ENCODE measurements around the gene ZNF79. TPM values are rescaled to one million over a fixed set of nuclear protein-coding genes. Genes with fewer than 3 reads are reported as not detected.

Gene ZNF79
- total RNA-seq, 1 donor from 2014 or later: 5.5 TPM

DNA sequence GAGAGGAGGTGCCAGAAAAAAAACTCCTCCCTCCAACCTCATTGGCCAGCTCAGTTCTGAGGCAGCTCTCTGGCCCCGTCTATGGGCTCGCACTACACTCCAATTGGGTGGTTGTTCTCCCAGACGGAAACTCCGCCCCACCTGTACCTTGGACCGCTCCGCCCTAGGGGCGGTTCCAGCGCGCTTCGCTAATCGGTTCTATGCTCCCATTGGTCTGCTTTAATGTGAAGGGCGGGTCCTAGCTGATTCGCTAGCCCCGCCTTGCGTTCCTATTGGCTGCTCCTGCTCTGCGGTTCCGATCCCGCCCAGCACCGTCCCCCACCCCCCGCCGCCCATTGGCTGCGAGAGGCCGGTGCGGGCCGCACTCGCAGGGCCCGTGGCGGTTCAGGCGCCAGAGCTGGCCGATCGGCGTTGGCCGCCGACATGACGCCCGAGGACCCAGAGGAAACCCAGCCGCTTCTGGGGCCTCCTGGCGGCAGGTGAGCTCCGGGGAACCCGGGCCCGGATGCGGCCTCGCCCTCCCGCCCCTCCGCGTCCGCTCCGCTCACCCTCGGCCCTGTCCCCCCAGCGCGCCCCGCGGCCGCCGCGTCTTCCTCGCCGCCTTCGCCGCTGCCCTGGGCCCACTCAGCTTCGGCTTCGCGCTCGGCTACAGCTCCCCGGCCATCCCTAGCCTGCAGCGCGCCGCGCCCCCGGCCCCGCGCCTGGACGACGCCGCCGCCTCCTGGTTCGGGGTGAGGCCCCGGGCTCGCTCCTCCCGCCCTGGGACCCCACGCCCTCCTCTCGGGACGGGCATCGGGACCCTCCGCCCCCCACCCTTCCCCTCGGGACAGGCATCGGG lies 27.2 kb upstream of the ZNF79 start, which contains the start of gene SLC2A8:
Gene SLC2A8 (plus strand): TSS at position 362 of the 838 bp plus-strand sequence. CDS start 62 bp downstream, at position 424.
- intact Hi-C loops (cut with DNase I): loop anchor here (5.0 kb wide), 1 partner anchor 175 kb away; no protein-coding TSS in a partner anchor
- peak; percentile 99 for DNase-seq (ENCODE audit: low spot score)

DNA sequence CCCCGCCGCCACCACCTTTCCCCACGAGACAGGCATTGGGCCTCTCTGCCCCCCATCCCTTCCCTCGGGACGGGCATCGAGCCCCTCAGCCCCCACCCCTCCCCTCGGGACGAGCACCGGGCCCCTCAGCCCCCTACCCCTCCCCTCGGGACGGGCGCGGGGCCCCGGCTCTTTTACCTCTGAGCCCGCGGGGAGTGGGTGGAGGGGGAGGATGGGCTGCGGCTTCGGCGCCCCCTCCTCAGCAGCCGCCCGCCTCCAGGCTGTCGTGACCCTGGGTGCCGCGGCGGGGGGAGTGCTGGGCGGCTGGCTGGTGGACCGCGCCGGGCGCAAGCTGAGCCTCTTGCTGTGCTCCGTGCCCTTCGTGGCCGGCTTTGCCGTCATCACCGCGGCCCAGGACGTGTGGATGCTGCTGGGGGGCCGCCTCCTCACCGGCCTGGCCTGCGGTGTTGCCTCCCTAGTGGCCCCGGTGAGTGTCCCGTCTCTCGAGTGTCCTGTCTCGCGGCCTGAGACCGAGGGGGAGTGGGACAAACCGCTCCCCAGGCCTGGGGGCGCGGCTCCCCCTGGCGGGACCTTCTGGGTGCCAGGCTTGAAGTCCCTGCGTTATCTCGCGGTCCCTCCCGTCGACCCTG lies 26.4 kb upstream of the ZNF79 start:
- intact Hi-C loops (cut with DNase I): loop anchor here (5.0 kb wide), 1 partner anchor 175 kb away; no protein-coding TSS in a partner anchor
- DNase-seq (ENCODE audit: low spot score): peak; percentile 74

DNA sequence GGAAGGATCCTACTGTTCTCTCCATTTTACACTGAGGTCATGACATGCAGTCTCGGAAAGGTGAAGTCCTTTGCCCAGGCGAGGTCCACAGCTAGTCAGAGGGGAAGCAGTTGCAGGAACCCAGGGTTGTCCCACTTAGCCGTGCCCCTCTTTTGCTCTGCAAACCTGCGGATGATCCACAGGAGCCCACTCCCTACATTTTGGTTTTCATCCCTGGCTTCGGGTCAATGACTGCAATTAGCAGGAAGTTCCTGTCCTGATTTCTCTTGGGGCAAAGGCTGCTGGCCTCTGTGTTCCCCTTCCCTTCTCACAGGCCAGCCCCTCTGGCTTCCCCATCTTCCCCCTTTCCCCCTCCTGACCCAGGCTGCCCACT lies 25.9 kb upstream of the ZNF79 start:
- DNase-seq (ENCODE audit: low spot score): peak; percentile 47
- intact Hi-C loops (cut with DNase I): loop anchor here (5.0 kb wide), 1 partner anchor 176 kb away; no protein-coding TSS in a partner anchor

DNA sequence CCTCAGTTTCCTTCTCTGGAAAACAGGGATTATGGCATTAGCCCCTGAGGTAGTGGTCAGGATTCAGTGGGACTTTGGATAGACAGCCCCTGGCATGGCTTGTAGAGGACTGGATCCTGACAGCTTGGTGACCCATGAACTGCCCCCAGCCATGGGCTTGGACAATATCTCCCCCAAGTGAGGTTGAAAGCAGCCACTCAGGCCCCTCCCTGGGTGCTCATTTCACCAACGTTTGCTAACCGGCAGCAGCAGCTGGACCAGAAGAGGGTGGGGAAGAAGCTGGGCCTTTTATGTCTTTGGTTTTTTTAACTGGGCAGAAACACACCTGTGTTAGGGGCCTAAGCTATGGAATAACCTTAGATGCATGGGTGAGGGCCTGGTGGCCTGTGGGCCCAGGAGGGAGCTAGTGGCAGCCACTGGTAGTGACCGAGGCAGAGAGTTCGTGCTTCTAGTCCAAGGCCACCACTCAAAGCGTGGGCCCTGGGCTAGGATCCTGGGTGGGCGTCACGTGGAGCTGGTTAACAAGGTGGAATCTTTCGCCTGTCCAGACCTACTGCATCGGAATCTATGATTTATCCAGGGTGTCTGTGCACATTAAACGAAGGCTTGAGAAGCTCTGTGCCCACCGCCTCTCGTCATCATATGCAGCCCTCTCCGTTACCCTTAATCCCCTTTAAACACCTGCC lies 25.3 kb upstream of the ZNF79 start:
- peak; percentile 50 for DNase-seq (ENCODE audit: low spot score)
- intact Hi-C loops (cut with DNase I): loop anchor here (5.0 kb wide), 1 partner anchor 177 kb away; no protein-coding TSS in a partner anchor

DNA sequence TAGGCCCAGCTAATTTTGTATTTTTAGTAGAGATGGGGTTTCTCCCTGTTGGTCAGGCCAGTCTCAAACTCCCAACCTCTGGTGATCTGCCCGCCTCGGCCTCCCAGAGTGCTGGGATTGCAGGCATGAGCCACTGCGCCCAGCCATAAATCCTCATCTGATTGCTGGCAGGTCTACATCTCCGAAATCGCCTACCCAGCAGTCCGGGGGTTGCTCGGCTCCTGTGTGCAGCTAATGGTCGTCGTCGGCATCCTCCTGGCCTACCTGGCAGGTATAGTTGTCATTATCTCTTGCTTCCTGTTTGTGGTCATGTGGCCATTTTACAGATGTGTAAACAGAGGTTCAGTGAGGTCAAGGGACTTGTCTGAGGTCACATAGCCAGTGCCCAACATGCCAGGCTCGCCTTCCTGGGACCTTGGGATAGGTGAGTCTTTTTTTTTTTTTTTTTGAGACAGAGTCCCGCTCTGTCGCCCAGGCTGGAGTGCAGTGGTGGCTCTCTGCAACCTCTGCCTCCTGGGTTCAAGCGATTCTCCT lies 24.4 kb upstream of the ZNF79 start:
- DNase-seq (ENCODE audit: low spot score): peak; percentile 70
- intact Hi-C loops (cut with DNase I): loop anchor here (5.0 kb wide), 2 partner anchors 37 to 178 kb away; no protein-coding TSS in a partner anchor

DNA sequence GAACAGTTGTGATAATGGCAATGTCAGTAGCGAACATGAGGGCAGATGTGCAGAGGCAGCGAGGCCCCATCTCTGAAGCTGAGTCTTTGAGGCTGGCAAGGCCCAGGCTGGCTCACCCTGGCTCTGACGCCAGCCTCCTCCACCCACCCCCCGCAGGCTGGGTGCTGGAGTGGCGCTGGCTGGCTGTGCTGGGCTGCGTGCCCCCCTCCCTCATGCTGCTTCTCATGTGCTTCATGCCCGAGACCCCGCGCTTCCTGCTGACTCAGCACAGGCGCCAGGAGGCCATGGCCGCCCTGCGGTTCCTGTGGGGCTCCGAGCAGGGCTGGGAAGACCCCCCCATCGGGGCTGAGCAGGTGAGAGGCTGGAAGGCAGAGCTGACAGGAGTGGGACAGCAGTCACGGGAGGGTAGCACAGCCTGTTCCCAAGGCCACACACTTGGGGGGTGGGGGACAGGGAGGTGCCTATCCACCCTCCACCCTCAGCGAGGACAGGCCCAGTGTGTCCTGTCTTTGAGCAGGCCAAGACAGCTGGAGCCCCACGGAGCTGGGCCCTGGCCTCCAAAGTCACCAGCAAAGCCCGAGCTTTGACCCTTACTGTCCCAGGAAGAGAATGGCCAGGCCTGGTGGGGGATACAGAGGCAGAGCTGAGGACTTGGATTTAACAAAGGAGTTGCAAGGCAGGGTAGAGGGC lies 21.6 kb upstream of the ZNF79 start:
- intact Hi-C loops (cut with DNase I): loop anchor here (5.0 kb wide), 1 partner anchor 35 kb away; no protein-coding TSS in a partner anchor
- DNase-seq (ENCODE audit: low spot score): peak; percentile 63

DNA sequence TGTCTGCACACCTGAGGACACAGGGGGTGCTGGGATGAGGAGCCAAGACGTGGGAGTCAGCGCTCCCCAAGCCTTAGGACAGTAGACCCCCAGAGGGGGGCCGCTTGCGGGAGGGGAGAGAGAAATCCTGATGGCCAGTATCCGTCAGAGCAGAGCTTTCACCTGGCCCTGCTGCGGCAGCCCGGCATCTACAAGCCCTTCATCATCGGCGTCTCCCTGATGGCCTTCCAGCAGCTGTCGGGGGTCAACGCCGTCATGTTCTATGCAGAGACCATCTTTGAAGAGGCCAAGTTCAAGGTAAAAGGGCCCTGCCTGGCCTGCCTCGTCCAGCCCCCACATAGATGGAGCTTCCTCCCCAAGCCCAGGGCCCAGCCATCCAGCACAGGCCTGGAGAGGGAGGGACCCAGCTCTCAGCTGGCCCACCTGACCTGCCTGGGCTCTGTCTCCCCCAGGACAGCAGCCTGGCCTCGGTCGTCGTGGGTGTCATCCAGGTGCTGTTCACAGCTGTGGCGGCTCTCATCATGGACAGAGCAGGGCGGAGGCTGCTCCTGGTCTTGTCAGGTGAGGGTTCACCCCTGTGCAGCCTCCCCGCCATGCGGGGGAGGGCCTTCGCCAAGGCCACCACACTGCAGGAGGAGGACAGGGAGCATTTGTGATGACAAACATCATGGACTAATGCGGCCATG lies 20.5 kb upstream of the ZNF79 start:
- intact Hi-C loops (cut with DNase I): loop anchor here (5.0 kb wide), 1 partner anchor 34 kb away; no protein-coding TSS in a partner anchor
- DNase-seq (ENCODE audit: low spot score): peak; percentile 66

DNA sequence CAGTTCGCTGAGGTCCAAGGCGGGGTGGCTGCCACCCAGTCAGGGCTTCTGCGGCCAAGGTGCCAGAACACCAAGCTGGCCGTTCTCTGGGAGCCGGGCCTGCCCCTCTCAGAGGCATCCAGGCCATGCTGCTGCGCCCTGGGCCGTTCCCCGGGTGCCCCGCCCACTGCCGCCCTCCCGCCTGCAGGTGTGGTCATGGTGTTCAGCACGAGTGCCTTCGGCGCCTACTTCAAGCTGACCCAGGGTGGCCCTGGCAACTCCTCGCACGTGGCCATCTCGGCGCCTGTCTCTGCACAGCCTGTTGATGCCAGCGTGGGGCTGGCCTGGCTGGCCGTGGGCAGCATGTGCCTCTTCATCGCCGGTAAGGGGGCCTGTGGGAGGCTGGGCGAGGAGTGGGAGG lies 19.6 kb upstream of the ZNF79 start:
- no peak for DNase-seq (ENCODE audit: low spot score)
- intact Hi-C loops (cut with DNase I): loop anchor here (5.0 kb wide), 1 partner anchor 33 kb away; no protein-coding TSS in a partner anchor

DNA sequence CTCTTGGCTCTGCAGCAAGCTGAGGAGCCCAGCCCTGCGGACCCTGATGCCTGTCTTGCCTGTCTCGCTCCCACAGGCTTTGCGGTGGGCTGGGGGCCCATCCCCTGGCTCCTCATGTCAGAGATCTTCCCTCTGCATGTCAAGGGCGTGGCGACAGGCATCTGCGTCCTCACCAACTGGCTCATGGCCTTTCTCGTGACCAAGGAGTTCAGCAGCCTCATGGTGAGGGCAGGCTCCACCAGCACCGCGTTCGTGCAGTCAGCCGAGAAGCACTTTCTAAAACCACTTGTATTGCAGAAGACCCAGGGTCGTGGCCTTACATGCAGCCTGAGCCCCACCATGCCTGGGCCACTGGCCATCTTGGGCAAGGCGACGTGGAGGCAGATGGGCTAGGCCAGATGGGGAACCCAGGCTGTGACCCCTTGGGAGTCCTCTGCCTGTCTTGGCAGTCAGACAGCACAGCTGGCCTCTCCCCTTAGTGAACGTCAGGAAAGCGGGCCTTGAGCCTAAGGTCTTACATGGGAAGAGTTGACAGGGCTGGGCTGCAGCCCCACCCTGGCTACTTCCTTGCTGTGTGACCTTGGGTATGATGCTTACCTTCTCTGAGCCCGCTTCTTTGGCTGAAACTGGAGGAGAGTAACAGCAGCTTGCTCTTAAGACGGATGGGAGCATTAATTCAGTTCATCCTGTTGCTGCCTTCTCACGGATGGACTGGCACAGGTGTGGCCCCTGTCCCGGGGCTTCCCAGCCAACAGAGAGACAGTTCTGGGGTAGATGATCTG lies 18.6 kb upstream of the ZNF79 start:
- no peak for DNase-seq (ENCODE audit: low spot score)
- intact Hi-C loops (cut with DNase I): no loop called here

DNA sequence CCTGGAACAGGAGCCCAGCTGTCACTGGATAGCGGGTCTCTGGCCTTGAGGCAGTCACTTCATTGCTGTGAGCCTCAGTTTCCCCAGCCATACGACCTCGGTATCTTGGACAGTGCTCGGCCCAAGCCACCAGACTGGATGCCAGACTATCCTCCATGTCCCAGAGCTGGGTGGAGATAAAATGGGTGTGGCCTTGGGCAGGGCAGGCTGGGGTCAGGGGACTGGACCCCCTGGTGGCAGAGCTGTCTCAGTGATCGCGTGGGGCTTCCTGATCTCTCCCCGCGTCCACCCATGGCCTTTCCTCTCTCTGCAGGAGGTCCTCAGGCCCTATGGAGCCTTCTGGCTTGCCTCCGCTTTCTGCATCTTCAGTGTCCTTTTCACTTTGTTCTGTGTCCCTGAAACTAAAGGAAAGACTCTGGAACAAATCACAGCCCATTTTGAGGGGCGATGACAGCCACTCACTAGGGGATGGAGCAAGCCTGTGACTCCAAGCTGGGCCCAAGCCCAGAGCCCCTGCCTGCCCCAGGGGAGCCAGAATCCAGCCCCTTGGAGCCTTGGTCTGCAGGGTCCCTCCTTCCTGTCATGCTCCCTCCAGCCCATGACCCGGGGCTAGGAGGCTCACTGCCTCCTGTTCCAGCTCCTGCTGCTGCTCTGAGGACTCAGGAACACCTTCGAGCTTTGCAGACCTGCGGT lies 17.2 kb upstream of the ZNF79 start:
- intact Hi-C loops (cut with DNase I): no loop called here
- DNase-seq (ENCODE audit: low spot score): no peak

DNA sequence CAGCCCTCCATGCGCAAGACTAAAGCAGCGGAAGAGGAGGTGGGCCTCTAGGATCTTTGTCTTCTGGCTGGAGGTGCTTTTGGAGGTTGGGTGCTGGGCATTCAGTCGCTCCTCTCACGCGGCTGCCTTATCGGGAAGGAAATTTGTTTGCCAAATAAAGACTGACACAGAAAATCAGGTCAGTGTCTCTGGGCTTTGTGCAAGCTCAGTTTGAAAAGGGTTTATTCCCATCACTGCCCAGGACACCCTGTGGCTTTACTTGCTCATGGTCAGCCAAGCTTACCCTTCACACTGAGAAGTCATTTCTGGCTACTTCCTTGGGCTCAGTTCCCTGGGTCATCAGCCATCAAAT lies 16.7 kb upstream of the ZNF79 start:
- no peak for DNase-seq (ENCODE audit: low spot score)
- intact Hi-C loops (cut with DNase I): no loop called here

DNA sequence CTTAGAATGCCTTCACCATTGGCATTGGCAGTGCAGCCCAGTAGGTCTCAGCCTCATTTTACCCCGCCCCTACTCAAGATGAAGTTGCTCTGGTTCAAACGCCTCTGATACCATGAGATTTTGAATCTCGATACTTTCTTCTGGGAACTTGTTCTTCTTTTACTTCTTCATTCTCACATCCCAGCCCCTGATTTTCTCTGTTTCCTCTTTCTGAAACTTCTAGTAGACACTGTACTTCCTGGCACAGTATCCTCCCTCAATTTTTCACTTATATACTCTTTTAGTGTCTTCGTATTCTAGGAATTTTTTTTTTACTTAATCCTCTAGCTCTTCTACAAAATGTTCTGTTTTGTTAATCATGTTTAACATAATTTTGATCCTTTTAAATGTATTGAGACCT lies 13.1 kb upstream of the ZNF79 start:
- DNase-seq (ENCODE audit: low spot score): no peak
- intact Hi-C loops (cut with DNase I): no loop called here

DNA sequence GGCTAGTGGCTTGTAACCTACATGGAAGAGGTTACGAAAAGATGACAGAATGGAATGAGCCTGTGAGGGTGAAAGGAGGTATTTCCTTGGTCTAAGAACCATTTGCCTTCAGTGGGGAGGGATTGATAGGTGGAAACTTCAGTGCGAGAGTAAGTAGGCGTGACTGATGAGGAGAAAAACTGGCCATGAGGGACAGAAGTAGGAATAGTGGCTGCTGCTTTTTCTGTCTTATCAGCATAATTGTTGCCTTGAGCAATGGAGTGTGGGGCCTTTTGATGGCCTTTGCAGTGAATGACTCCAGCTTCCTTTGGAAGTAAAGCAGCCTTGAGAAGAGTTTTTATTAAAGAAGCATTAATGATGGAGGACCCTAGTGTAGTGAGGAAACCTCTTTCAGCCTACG lies 9.0 kb upstream of the ZNF79 start:
- DNase-seq (ENCODE audit: low spot score): no peak
- intact Hi-C loops (cut with DNase I): no loop called here

DNA sequence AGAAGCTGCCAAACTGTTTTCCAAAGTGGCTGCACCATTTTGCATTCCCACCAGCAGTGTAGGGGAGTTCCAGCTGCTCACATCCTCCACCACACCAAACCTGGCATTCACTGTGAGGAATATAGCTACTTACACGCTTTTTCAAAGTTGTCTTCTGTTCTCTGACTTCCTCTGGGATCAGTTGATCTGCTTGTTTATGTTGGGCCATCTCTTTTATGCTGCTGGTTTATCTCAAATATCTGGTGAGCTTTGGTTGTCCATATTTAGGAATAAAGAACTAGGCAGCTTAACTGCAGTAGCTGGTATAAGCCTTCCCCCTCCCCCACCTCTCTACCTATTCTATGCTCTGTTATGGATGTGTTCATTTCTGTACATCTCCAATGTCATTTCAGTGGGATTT lies 8.5 kb upstream of the ZNF79 start:
- intact Hi-C loops (cut with DNase I): no loop called here
- no peak for DNase-seq (ENCODE audit: low spot score)

DNA sequence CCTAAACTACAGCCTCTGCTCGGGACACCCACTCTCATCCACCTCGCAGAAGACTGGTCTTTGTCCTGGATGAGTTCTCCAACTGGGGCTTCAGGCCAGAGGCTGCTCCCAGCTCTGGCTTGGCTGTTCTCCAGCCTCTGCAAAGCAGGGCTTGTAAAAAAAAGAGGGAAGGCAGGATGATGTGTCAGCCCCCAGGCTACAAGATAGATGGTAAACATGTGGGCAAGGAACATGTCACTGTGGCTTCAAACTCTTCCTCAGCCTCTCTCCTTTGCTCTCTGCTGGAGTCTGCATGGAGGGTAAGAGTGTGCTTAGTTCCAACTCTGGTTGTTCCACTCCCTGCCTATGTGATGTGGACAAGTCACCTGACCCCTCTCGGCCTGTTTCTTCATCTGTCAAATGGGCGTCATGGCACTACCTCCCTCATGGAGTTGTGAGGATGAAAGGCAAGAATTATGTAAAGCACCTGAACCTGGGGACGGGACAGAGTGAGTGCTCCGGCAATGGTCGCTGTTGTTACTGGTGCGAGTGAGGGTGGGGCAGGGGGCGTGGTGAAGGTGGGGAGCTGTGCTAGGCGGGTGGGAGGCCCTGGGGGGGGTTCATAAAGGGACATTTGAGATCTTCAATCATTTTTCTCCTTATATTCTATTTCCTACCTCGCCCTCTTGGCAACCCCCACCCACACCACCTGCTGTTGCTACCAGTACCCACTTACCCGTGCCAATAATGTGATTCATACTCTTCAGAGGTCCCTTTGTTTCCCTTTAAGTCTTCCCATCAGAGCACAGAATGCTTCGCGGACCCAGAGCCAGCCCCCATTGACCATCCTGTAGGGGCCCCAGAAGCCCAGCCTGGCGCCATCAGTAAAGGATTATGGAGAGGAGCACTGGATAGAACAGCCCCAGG lies 6.8 kb upstream of the ZNF79 start:
- no peak for DNase-seq (ENCODE audit: low spot score)
- intact Hi-C loops (cut with DNase I): no loop called here

DNA sequence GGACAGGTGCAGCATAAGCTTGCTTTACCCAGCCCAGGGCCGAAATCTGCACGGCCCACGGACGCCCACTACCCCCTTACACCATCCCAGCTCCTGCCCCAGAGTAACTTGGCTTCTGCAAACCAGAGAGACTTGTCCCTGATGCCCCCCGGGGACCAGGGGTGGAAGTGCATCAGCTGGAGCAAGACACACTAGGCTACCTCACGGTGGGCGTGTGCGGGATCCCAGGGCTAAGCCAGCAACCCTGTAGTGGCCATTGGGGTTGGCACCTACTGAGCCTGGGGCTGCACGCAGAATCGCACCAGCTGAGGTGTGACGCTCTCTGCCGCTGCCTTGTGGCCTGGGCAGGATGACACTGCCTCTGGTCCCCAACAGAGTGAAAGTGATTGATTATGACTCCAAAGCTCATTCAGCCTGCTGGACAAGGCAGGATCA lies 6.1 kb upstream of the ZNF79 start:
- no peak for DNase-seq (ENCODE audit: low spot score)
- intact Hi-C loops (cut with DNase I): no loop called here

All from cardiac septum (tissue), 1 donor.